H9 (cell line): ENCODE results near the gene RNF148. TPM values are rescaled to one million over a fixed set of nuclear protein-coding genes. Genes with fewer than 3 reads are reported as not detected.

Experiments used
- DNase-seq: peaks from one replicate; pipeline ENCODE4 v3.0.0-alpha.2; 2017
- H2AFZ ChIP-seq: one replicate; pipeline ENCODE4 v1.6.1; 2013; ENCODE audit warnings: mild to moderate bottlenecking, low read length, control low read depth, moderate library complexity
- H2AK5ac ChIP-seq: 2 replicates; pipeline ENCODE4 v1.6.1; 2013; ENCODE audit warnings: low read length, control low read depth, mixed read lengths; ENCODE audit not compliant: insufficient read length
- H2BK120ac ChIP-seq: one replicate; pipeline ENCODE4 v1.6.1; 2013; ENCODE audit warnings: low read depth, mild to moderate bottlenecking, low read length, control low read depth, inconsistent platforms; ENCODE audit not compliant: poor library complexity, severe bottlenecking
- H2BK12ac ChIP-seq: 2 replicates; pipeline ENCODE4 v1.6.1; 2013; ENCODE audit warnings: low read length, control low read depth, mixed read lengths, low read depth; ENCODE audit not compliant: insufficient read length
- H2BK15ac ChIP-seq: 2 replicates; pipeline ENCODE4 v1.6.1; 2013; ENCODE audit warnings: low read depth, low read length, control low read depth
- H2BK20ac ChIP-seq: one replicate; pipeline ENCODE4 v1.6.1; 2013; ENCODE audit warnings: low read depth, mild to moderate bottlenecking, low read length, control low read depth, inconsistent platforms; ENCODE audit not compliant: poor library complexity, severe bottlenecking
- H2BK5ac ChIP-seq: 2 replicates; pipeline ENCODE4 v1.6.1; 2013; ENCODE audit warnings: low read length, control low read depth, mixed read lengths; ENCODE audit not compliant: insufficient read length
- H3K14ac ChIP-seq: 2 replicates; pipeline ENCODE4 v1.6.1; 2013; ENCODE audit warnings: low read length, control low read depth; ENCODE audit not compliant: insufficient read depth
- H3K18ac ChIP-seq: 2 replicates; pipeline ENCODE4 v1.6.1; 2013; ENCODE audit warnings: low read depth, mild to moderate bottlenecking, mixed read lengths, low read length, control low read depth; ENCODE audit not compliant: insufficient read length
- H3K23ac ChIP-seq: 2 replicates; pipeline ENCODE4 v1.6.1; 2013; ENCODE audit warnings: low read length, control low read depth, mixed read lengths, low read depth; ENCODE audit not compliant: insufficient read length
- H3K23me2 ChIP-seq: 2 replicates; pipeline ENCODE4 v1.6.1; 2013; ENCODE audit warnings: low read depth, mild to moderate bottlenecking, mixed read lengths, low read length, control low read depth; ENCODE audit not compliant: insufficient read length, poor library complexity, severe bottlenecking
- H3K27ac ChIP-seq: 2 replicates; pipeline ENCODE4 v1.5.1; 2013; ENCODE audit warnings: low read length, control low read depth, mixed read lengths, low read depth; ENCODE audit not compliant: insufficient read length
- H3K27me3 ChIP-seq: 2 replicates; pipeline ENCODE4 v1.6.1; 2013; ENCODE audit warnings: low read length, control low read depth, inconsistent platforms; ENCODE audit not compliant: insufficient read depth
- H3K4ac ChIP-seq: 2 replicates; pipeline ENCODE4 v1.6.1; 2013; ENCODE audit warnings: low read depth, mild to moderate bottlenecking, control low read depth, inconsistent platforms, low read length, moderate library complexity
- H3K4me1 ChIP-seq: 2 replicates; pipeline ENCODE4 v1.6.1; 2013; ENCODE audit warnings: low read length, control low read depth, inconsistent platforms; ENCODE audit not compliant: insufficient read depth
- H3K4me2 ChIP-seq: 2 replicates; pipeline ENCODE4 v1.6.1; 2013; ENCODE audit warnings: low read length, control low read depth, mixed read lengths; ENCODE audit not compliant: insufficient read length, insufficient read depth
- H3K56ac ChIP-seq: 2 replicates; pipeline ENCODE4 v1.6.1; 2013; ENCODE audit warnings: low read depth, mild to moderate bottlenecking, mixed read lengths, low read length, control low read depth; ENCODE audit not compliant: insufficient read length
- H3K79me1 ChIP-seq: 2 replicates; pipeline ENCODE4 v1.6.1; 2013; ENCODE audit warnings: low read depth, mild to moderate bottlenecking, moderate library complexity, low read length, control low read depth, inconsistent platforms; ENCODE audit not compliant: insufficient read depth, poor library complexity, severe bottlenecking
- H3K79me2 ChIP-seq: 2 replicates; pipeline ENCODE4 v1.6.1; 2013; ENCODE audit warnings: low read length, control low read depth, inconsistent platforms; ENCODE audit not compliant: insufficient read depth
- H3K9ac ChIP-seq: 2 replicates; pipeline ENCODE4 v1.6.1; 2013; ENCODE audit warnings: low read length, control low read depth, mixed read lengths; ENCODE audit not compliant: insufficient read length; ENCODE audit errors: extremely low read depth
- H3K9me3 ChIP-seq: one replicate; pipeline ENCODE4 v1.6.1; 2013; ENCODE audit warnings: low read depth, low read length, inconsistent platforms; ENCODE audit not compliant: control insufficient read depth
- H3T11ph ChIP-seq: one replicate; pipeline ENCODE4 v1.6.1; 2013; ENCODE audit warnings: mild to moderate bottlenecking, low read length, control low read depth, inconsistent platforms
- H4K20me1 ChIP-seq: one replicate; pipeline ENCODE4 v1.6.1; 2013; ENCODE audit not compliant: control insufficient read depth, insufficient read length, insufficient read depth
- H4K5ac ChIP-seq: 2 replicates; pipeline ENCODE4 v1.6.1; 2013; ENCODE audit warnings: low read depth, mild to moderate bottlenecking, mixed read lengths, low read length, control low read depth; ENCODE audit not compliant: insufficient read length
- H4K8ac ChIP-seq: replicated peaks from 2 replicates; pipeline ENCODE4 v1.6.1; 2013; ENCODE audit warnings: low read length, control low read depth, mixed read lengths, low read depth; ENCODE audit not compliant: insufficient read length
- H4K91ac ChIP-seq: 2 replicates; pipeline ENCODE4 v1.6.1; 2013; ENCODE audit warnings: low read depth, mild to moderate bottlenecking, moderate library complexity, mixed read lengths, low read length, control low read depth; ENCODE audit not compliant: insufficient read length
- H3K27ac Mint-ChIP-seq, 3 experiments: 2 replicates in 2 of 3; 3 replicates in 1 of 3; pipeline ENCODE4 v1.8.0; 2020 to 2021; ENCODE audit warnings: mixed read lengths in 3 of 3, mild to moderate bottlenecking in 1 of 3, moderate library complexity in 1 of 3
- H3K27me3 Mint-ChIP-seq: 2 replicates; pipeline ENCODE4 v1.8.0; 2021; ENCODE audit warnings: low read depth, mild to moderate bottlenecking, moderate library complexity, mixed read lengths
- H3K36me3 Mint-ChIP-seq, 3 experiments: 2 replicates in 2 of 3; 3 replicates in 1 of 3; pipeline ENCODE4 v1.8.0; 2020 to 2021; ENCODE audit warnings: low read depth in 3 of 3, mixed read lengths in 3 of 3; ENCODE audit not compliant: insufficient read depth in 1 of 3
- H3K4me1 Mint-ChIP-seq, 2 experiments: 2 replicates each; pipeline ENCODE4 v1.8.0; 2020; ENCODE audit warnings: mixed read lengths in 2 of 2
- H3K4me3 Mint-ChIP-seq, 2 experiments: 2 replicates in 1 of 2; 3 replicates in 1 of 2; pipeline ENCODE4 v1.8.0; 2020 to 2021; ENCODE audit warnings: mild to moderate bottlenecking in 2 of 2, mixed read lengths in 2 of 2, moderate library complexity in 1 of 2
- H3K9me3 Mint-ChIP-seq, 2 experiments: 2 replicates in 1 of 2; 3 replicates in 1 of 2; pipeline ENCODE4 v1.8.0; 2020; ENCODE audit warnings: mild to moderate bottlenecking in 2 of 2, mixed read lengths in 2 of 2, moderate library complexity in 1 of 2
- WGBS: extraction: QIAGEN DNeasy Blood & Tissue Kit; methylation state at CpG from one replicate; pipeline ENCODE4 v1.1.7; 2013; ENCODE audit warnings: missing lambda C conversion rate, low lambda C conversion rate, mixed read lengths; ENCODE audit not compliant: insufficient read length; ENCODE audit errors: extremely low coverage; 5-methylcytosine and 5-hydroxymethylcytosine counted together
- total RNA-seq: library from RNA; stranded (reverse); gene quantifications from 2 replicates; pipeline ENCODE4 v1.2.1, GENCODE V29; 2021
- TF ChIP-seq, protein P1 (sequence below): fragments of 200-600 bp; sonication (generic); conservative IDR thresholded peaks from 3 replicates; pipeline ENCODE4 v1.8.0; 2021; ENCODE audit warnings: antibody characterized with exemption, mild to moderate bottlenecking

RNF148 gene
- total RNA-seq, 1 experiment from 2014 or later: 0.39 TPM

GRCh38 chr7:122710916-122711315 is 8.2 kb upstream of the RNF148 start:
- H3K9me3 Mint-ChIP-seq: no peaks in the 10 kb centered on the region
- Histone ChIP-seq H3K9ac (no peak overlapping the region), H3T11ph (no peak overlapping the region), H2AFZ (no peak overlapping the region), H3K4me2 (no peak overlapping the region), H2BK120ac (no peak overlapping the region), H4K20me1 (no peaks in the 10 kb centered on the region), H2BK5ac (no peak overlapping the region), H3K79me1 (no peaks in the 10 kb centered on the region), H2AK5ac (no peak overlapping the region), H3K56ac (no peak overlapping the region), H3K4ac (no peak overlapping the region), H3K23ac (no peak overlapping the region), H3K23me2 (no peaks in the 10 kb centered on the region), H3K79me2 (no peaks in the 10 kb centered on the region), H3K27ac (no peak overlapping the region), H3K14ac (no peak overlapping the region), H3K9me3 (no peaks in the 10 kb centered on the region), H2BK15ac (no peak overlapping the region), H2BK20ac (no peak overlapping the region), H3K18ac (no peak overlapping the region), H3K27me3 (no peaks in the 10 kb centered on the region), H3K4me1 (no peaks in the 10 kb centered on the region), H4K8ac (no peak overlapping the region), H4K5ac (no peak overlapping the region), H4K91ac (no peak overlapping the region), H2BK12ac (no peak overlapping the region)
- no peak overlapping the region for H3K27ac Mint-ChIP-seq
- TF ChIP-seq, protein P1, sequence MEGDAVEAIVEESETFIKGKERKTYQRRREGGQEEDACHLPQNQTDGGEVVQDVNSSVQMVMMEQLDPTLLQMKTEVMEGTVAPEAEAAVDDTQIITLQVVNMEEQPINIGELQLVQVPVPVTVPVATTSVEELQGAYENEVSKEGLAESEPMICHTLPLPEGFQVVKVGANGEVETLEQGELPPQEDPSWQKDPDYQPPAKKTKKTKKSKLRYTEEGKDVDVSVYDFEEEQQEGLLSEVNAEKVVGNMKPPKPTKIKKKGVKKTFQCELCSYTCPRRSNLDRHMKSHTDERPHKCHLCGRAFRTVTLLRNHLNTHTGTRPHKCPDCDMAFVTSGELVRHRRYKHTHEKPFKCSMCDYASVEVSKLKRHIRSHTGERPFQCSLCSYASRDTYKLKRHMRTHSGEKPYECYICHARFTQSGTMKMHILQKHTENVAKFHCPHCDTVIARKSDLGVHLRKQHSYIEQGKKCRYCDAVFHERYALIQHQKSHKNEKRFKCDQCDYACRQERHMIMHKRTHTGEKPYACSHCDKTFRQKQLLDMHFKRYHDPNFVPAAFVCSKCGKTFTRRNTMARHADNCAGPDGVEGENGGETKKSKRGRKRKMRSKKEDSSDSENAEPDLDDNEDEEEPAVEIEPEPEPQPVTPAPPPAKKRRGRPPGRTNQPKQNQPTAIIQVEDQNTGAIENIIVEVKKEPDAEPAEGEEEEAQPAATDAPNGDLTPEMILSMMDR: no peak
- no peaks in the 10 kb centered on the region for H3K27me3 Mint-ChIP-seq
- no peaks in the 10 kb centered on the region for H3K36me3 Mint-ChIP-seq
- H3K4me3 Mint-ChIP-seq: no peak overlapping the region
- DNase-seq: no peak
- H3K4me1 Mint-ChIP-seq: no peaks in the 10 kb centered on the region
- no CpG with 5 or more reads among the region's 1 CpG for WGBS
